Measurements from ENCODE around the gene MRC1. TPM values are rescaled to one million over a fixed set of nuclear protein-coding genes. Genes with fewer than 3 reads are reported as not detected.

The MRC1 gene
- total and polyA plus RNA-seq, 2 of the 8 experiments (the other 6 are each of a cell fraction or from before 2014, with no cell fraction given), result 0.03 to 0.06 TPM

DNA sequence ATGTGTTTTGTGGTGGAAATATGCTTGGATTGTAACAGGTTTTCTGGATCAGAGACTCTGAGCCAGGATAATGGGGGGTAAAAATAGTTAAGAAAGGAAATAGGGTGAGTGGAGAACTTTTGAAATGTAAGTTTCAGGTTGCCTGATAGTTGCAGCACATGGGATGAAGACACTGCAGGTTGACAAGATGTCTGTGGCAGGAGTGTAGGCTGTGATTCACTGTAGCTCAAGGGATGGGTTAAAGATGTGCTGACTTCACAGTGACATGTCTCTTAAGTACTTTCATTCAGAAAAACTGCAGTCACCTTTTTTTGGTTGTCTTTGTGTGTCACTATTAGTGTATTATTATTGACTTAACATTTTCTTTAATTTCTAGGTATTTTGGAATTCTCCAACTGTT, 79.0 kb downstream of the MRC1 start:
- H3K14ac ChIP-seq (ENCODE audit: insufficient read length), result no peak overlapping the region
- H3K4ac ChIP-seq (replicated peaks; ENCODE audit: insufficient read length, low read depth, low read length), result no peak overlapping the region
- H3K4me1 ChIP-seq (replicated peaks in 1 of 4; ENCODE audit: control insufficient read depth in 3 of 4, insufficient read depth in 4 of 4, low read length in 3 of 4), result no peaks in the 10 kb centered on the region
- H3K27me3 ChIP-seq (replicated peaks in 1 of 4; ENCODE audit: control insufficient read depth in 3 of 4, extremely low read depth in 1 of 4, insufficient read depth in 3 of 4, low read length in 3 of 4), result no peaks in the 10 kb centered on the region
- H3K9me3 ChIP-seq (ENCODE audit: insufficient read depth in 2 of 2, low read depth in 1 of 2, low read length in 1 of 2), result no peaks in the 10 kb centered on the region
- H3K36me3 ChIP-seq (ENCODE audit: control insufficient read depth in 2 of 4, insufficient read depth in 4 of 4, low read length in 3 of 4), result no peaks in the 10 kb centered on the region
- H3K23me2 ChIP-seq (ENCODE audit: low read depth, low read length), result no peaks in the 10 kb centered on the region
- H3K18ac ChIP-seq (ENCODE audit: extremely low read depth, low read length), result no peak overlapping the region
- no peak overlapping the region for H2BK120ac ChIP-seq (replicated peaks; ENCODE audit: low read depth, low read length)
- H2AFZ ChIP-seq (ENCODE audit: low read length), result no peak overlapping the region
- no peaks in the 10 kb centered on the region for H3K79me2 ChIP-seq (ENCODE audit: control insufficient read depth in 1 of 2, insufficient read depth in 2 of 2, low read length in 2 of 2)
- no peak overlapping the region for H2BK15ac ChIP-seq (ENCODE audit: low read length)
- H4K20me1 ChIP-seq (replicated peaks in 1 of 2; ENCODE audit: control insufficient read depth in 1 of 2, insufficient read depth in 2 of 2, low read length in 2 of 2), result no peaks in the 10 kb centered on the region
- H2BK20ac ChIP-seq (ENCODE audit: low read length), result no peak overlapping the region
- H3K9ac ChIP-seq (replicated peaks in 1 of 4; ENCODE audit: extremely low read depth in 1 of 4, low read depth in 3 of 4, low read length in 3 of 4), result no peak overlapping the region
- H3K56ac ChIP-seq (replicated peaks; ENCODE audit: insufficient read length, low read depth, low read length), result no peak overlapping the region
- no peak overlapping the region for H2BK5ac ChIP-seq (ENCODE audit: low read depth, low read length)
- H3K79me1 ChIP-seq (ENCODE audit: low read depth, low read length), result no peaks in the 10 kb centered on the region
- DNase-seq (ENCODE audit: low read depth in 1 of 2, low spot score in 2 of 2) (no peak), FAIRE-seq (no peak)
- TF ChIP-seq RFX5 (IDR thresholded peaks at IDR 0.05; ENCODE audit: borderline replicate concordance, low read depth, low read length), result no peak
- no peak for TF ChIP-seq RBBP5 (IDR thresholded peaks at IDR 0.05; ENCODE audit: borderline replicate concordance, low read depth, low read length)
- no peak for TF ChIP-seq KDM1A (IDR thresholded peaks at IDR 0.05; ENCODE audit: borderline replicate concordance, low read length)
- no peak for TF ChIP-seq CBX5 (IDR thresholded peaks at IDR 0.05; ENCODE audit: low read depth, low read length)
- TF ChIP-seq ATF3 (IDR thresholded peaks at IDR 0.05; ENCODE audit: insufficient read depth, low read depth, low read length), result no peak
- no peak for TF ChIP-seq SP2 (IDR thresholded peaks at IDR 0.05; ENCODE audit: low read length)
- no peak for TF ChIP-seq SAP30 (IDR thresholded peaks at IDR 0.05; ENCODE audit: insufficient read depth, insufficient replicate concordance, low read length)
- TF ChIP-seq POU5F1 (IDR thresholded peaks at IDR 0.05; ENCODE audit: low read depth, low read length), result no peak
- no peak for TF ChIP-seq BRCA1 (IDR thresholded peaks at IDR 0.05; ENCODE audit: low read depth, low read length)
- no peak for TF ChIP-seq HDAC2 (IDR thresholded peaks at IDR 0.05; ENCODE audit: borderline replicate concordance in 1 of 2, low read depth in 2 of 2, low read length in 2 of 2)
- no peak for TF ChIP-seq MAFK (IDR thresholded peaks at IDR 0.05; ENCODE audit: low read depth, low read length)
- no peak for TF ChIP-seq SIRT6 (IDR thresholded peaks at IDR 0.05; ENCODE audit: low read length)
- TF ChIP-seq KDM4A (IDR thresholded peaks at IDR 0.05; ENCODE audit: low read depth, low read length, severe bottlenecking), result no peak
- H2AK5ac ChIP-seq (ENCODE audit: low read depth, low read length), result no peak overlapping the region
- no peak overlapping the region for H2BK12ac ChIP-seq (ENCODE audit: low read depth, low read length)
- no peak overlapping the region for H3K27ac ChIP-seq (ENCODE audit: low read depth, low read length)
- H3K4me2 ChIP-seq (ENCODE audit: insufficient read depth in 1 of 2, low read depth in 2 of 2, low read length in 2 of 2), result no peak overlapping the region
- H4K91ac ChIP-seq (replicated peaks; ENCODE audit: insufficient read length, low read length), result no peak overlapping the region
- ChIA-PET POLR2A (ENCODE audit: partially characterized antibody) (no interaction called here), CTCF (ENCODE audit: partially characterized antibody) (interaction anchor here (0.8 kb wide), 1 partner anchor 15 kb away, joined by 3 read pairs; no protein-coding TSS in a partner anchor)
- no peak overlapping the region for H3K23ac ChIP-seq (ENCODE audit: insufficient read length)
- no peak overlapping the region for H4K5ac ChIP-seq (ENCODE audit: insufficient read length, low read depth, low read length)
- H4K8ac ChIP-seq (ENCODE audit: extremely low read depth, insufficient read depth, low read length), result no peak overlapping the region
- H3K4me3 ChIP-seq (ENCODE audit: extremely low read depth in 1 of 4, insufficient read depth in 2 of 4, low read depth in 3 of 4, low read length in 4 of 4), result no peak overlapping the region
